ENCODE results near the gene CENPK. TPM values are rescaled to one million over a fixed set of nuclear protein-coding genes. Genes with fewer than 3 reads are reported as not detected.

The CENPK gene
- total RNA-seq, 1 experiment from 2014 or later, result 46.0 TPM

- Histone ChIP-seq H2BK120ac (ENCODE audit: low read depth, low read length, poor library complexity, severe bottlenecking) (no peak overlapping the region), H2BK15ac (ENCODE audit: low read depth, low read length) (no peak overlapping the region), H2BK20ac (ENCODE audit: low read depth, low read length, poor library complexity, severe bottlenecking) (no peak overlapping the region), H3K27ac (ENCODE audit: insufficient read length, low read depth, low read length) (no peak overlapping the region), H2AFZ (ENCODE audit: low read length) (no peak overlapping the region), H2BK12ac (ENCODE audit: insufficient read length, low read depth, low read length) (no peak overlapping the region), H3K23ac (ENCODE audit: insufficient read length, low read depth, low read length) (no peak overlapping the region), H4K5ac (ENCODE audit: insufficient read length, low read depth, low read length) (no peak overlapping the region), H4K20me1 (ENCODE audit: control insufficient read depth, insufficient read depth, insufficient read length) (peaks cover under 1% of the 10 kb centered on the region), H3K79me2 (ENCODE audit: insufficient read depth, low read length) (no peaks in the 10 kb centered on the region), H3K18ac (ENCODE audit: insufficient read length, low read depth, low read length) (no peak overlapping the region), H3K9me3 (ENCODE audit: control insufficient read depth, low read depth, low read length) (no peaks in the 10 kb centered on the region), H3K9ac (ENCODE audit: extremely low read depth, insufficient read length, low read length) (no peak overlapping the region), H3K14ac (ENCODE audit: insufficient read depth, low read length) (no peak overlapping the region), H3K4me1 (ENCODE audit: insufficient read depth, low read length) (no peaks in the 10 kb centered on the region), H4K8ac (replicated peaks; ENCODE audit: insufficient read length, low read depth, low read length) (no peak overlapping the region), H3K79me1 (ENCODE audit: insufficient read depth, low read depth, low read length, poor library complexity, severe bottlenecking) (no peaks in the 10 kb centered on the region), H3K56ac (ENCODE audit: insufficient read length, low read depth, low read length) (no peak overlapping the region), H2AK5ac (ENCODE audit: insufficient read length, low read length) (no peak overlapping the region), H3K4me2 (ENCODE audit: insufficient read depth, insufficient read length, low read length) (no peak overlapping the region), H3T11ph (ENCODE audit: low read length) (no peak overlapping the region), H2BK5ac (ENCODE audit: insufficient read length, low read length) (no peak overlapping the region), H3K4ac (ENCODE audit: low read depth, low read length) (no peak overlapping the region), H3K23me2 (ENCODE audit: insufficient read length, low read depth, low read length, poor library complexity, severe bottlenecking) (no peaks in the 10 kb centered on the region), H4K91ac (ENCODE audit: insufficient read length, low read depth, low read length) (no peak overlapping the region), H3K27me3 (ENCODE audit: insufficient read depth, low read length) (no peaks in the 10 kb centered on the region)
- Mint-ChIP-seq H3K9me3 (no peaks in the 10 kb centered on the region), H3K27me3 (ENCODE audit: low read depth) (no peaks in the 10 kb centered on the region), H3K4me1 (0 out of 4 replicates have a peak, but pooled peaks cover 0 to 7% of the 10 kb centered on the region in 2 experiments), H3K27ac (peak overlapping the region in 1 of 3 experiments; percentile 6; a peak in 1 of 7 replicates), H3K36me3 (ENCODE audit: insufficient read depth in 1 of 3, low read depth in 3 of 3) (peaks cover 0 to 23% (median 19%) of the 10 kb centered on the region in 3 experiments; a peak in 6 of 7 replicates), H3K4me3 (no peak overlapping the region)
- no peak for TF ChIP-seq CTCF (conservative IDR thresholded peaks at IDR 0.05)
- no CpG with 5 or more reads among the region's 6 CpGs for WGBS (ENCODE audit: extremely low coverage, insufficient read length, low lambda C conversion rate)
- no peak for DNase-seq
These were observed 27.4 kb downstream of the CENPK start for GRCh38 chr5:65535529-65535987.
